Stimulated activated CD4-positive, alpha-beta T cell treated with anti-CD3 and anti-CD28 coated beads, Interleukin-4, amount 100 ng/mL, for 1 hour (primary cell): ENCODE data around the gene HEPHL1.
"Not testable (repeated sequence)": the region's sequence is repeated elsewhere in the genome, so short reads cannot be mapped to it uniquely, and the experiment has no call there.

Experiments
- DNase-seq: peaks from one replicate; pipeline ENCODE4 v3.0.0-alpha.2; 2020

The HEPHL1 gene

GRCh38 chr11:94091091-94091490, 69.9 kb downstream of the HEPHL1 start:
- no peak for DNase-seq

- DNase-seq = no peak
Observed at GRCh38 chr11:94100253-94100652, 79.1 kb downstream of the HEPHL1 start.

DNA sequence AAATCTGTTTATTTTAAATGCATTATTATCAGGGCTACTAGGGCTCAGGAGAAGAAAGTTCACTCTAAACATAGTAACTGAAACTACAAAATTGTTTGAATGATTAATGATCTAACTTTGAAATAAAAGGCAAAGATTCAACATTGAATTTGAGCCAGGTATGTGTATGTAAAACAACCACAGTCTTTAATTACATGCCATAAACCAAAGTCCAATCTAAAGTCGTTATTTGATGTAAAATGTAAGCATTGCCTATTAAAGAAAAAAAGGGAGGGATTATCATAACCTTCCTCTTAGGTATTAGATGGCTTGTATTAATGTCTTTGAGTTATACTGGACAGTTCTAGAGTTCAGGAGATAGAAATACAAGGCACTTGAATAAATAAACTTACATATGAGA, 82.3 kb downstream of the HEPHL1 start:
- no peak for DNase-seq

- no peak for DNase-seq
Observed at GRCh38 chr11:94104734-94105133, 83.6 kb downstream of the HEPHL1 start.

- no peak for DNase-seq
Observed at GRCh38 chr11:94106716-94107115, 85.6 kb downstream of the HEPHL1 start.

GRCh38 chr11:94107363-94107762, 86.2 kb downstream of the HEPHL1 start:
- no peak for DNase-seq

GRCh38 chr11:94111241-94111640, 90.1 kb downstream of the HEPHL1 start:
- DNase-seq = no peak

- DNase-seq = no peak
Observed at GRCh38 chr11:94111660-94112059, 90.5 kb downstream of the HEPHL1 start.

- no peak for DNase-seq
Observed at GRCh38 chr11:94112206-94112953, 91.2 kb downstream of the HEPHL1 start.

DNA sequence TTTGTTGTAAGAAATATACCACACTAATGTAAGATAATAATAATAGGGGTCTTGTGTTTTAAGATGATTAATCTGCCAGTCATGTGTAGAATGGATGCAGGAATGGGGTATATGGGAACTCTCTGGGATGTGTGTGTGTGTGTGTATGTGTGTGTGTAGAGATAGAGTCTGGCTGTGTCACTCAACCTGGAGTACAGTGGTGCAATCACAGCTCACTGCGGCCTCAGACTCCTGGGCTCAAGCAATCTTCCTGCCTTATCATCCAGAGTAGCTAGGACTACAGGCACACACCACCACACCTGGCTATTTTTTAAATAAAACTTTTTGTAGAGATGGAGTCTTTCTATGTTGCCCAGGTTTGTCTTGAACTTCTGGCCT, 96.0 kb downstream of the HEPHL1 start:
- no peak for DNase-seq

- DNase-seq = no peak
Observed at GRCh38 chr11:94117871-94118270, 96.7 kb downstream of the HEPHL1 start.

GRCh38 chr11:94119676-94120075, 98.5 kb downstream of the HEPHL1 start:
- not testable (repeated sequence) for DNase-seq

- not testable (repeated sequence) for DNase-seq
Observed at GRCh38 chr11:94120516-94120915, 99.4 kb downstream of the HEPHL1 start.

DNA sequence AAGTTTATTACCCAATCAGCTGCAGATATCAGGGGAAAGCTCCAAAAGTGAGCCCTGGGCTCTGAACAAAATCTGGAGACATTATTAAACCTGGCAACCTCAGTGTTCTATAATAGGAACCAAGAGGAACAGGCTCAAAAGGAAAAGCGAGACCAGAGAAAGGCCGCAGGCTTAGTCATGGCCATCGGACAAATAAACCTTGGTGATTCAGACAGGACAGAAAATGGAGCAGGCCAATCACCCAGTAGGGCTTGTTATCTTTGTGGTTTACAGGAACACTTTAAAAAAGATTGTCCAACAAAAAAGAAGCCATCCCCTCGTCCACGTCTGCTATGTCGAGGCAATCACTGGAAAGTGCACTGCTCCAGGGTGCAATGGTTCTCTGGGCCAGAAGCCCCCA, 99.8 kb downstream of the HEPHL1 start:
- no peak for DNase-seq

DNA sequence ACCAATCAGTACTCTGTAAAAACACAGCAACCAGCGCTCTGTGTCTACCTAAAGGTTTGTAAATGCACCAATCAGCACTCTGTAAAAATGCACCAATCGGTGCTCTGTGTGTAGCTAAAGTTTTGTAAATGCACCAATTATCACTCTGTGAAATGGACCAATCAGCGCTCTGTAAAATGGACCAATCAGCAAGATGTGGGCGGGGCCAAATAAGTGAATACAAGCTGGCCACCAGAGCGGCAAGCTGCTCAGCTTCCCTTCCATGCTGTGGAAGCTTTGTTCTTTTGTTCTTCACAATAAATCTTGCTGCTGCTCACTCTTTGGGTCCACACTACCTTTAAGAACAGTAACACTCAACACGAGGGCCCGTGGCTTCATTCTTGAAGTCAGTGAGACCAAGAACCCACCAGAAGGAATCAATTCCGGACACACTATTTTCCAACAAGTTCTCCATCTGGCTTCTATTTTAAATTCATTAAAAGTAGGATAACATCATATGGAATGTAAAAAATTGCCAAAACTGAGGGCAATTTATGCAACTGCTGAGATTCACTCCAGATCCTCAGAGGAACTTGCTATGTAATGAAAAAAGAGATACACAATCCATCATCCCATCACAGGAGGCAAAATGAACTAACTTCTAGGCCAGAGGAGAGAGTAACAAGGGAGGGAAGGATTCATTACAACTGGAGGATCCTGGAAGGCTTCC, 104.4 kb downstream of the HEPHL1 start:
- no peak for DNase-seq

DNA sequence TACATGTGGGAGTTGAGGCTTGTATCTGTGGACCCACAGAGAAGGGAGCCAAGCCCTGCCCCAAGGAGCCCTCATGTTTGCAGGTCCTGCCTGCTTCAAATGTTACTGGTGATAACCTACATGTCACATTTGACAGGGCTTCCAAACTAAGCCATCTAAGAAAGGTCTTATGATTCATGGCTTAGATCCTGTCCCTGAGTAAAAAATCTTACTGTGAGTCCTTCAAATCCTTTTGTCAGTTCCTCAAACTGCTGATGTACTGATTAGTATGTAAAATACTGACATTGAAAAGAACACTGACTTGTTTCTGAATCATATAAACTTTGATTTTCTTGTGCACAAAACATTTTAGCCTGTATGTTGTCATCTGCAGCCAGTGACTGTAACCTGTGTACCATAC, 106.5 kb downstream of the HEPHL1 start:
- DNase-seq = no peak

DNA sequence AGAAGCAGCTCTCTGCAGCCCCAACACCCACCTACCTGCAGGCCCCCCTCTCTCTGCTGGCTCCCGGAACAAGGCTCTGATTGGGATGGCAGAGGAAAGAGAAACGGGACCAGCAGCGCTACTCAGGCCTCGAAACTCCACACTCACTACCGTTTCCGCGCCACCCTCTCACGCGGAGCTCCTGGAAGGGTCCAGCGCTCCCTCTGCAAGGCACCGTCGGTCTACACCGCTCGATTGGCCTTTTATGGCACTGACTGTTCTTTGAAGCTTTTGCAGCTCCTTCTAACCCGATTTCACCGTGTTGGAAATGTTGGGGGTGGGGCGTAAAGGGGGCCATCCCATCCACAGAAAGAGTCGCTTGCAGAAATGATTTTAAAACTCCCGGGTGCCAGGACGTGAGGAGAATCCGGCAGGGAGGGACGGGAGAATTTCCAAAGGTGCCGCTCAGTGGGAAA, 107.2 kb downstream of the HEPHL1 start:
- no peak for DNase-seq

DNA sequence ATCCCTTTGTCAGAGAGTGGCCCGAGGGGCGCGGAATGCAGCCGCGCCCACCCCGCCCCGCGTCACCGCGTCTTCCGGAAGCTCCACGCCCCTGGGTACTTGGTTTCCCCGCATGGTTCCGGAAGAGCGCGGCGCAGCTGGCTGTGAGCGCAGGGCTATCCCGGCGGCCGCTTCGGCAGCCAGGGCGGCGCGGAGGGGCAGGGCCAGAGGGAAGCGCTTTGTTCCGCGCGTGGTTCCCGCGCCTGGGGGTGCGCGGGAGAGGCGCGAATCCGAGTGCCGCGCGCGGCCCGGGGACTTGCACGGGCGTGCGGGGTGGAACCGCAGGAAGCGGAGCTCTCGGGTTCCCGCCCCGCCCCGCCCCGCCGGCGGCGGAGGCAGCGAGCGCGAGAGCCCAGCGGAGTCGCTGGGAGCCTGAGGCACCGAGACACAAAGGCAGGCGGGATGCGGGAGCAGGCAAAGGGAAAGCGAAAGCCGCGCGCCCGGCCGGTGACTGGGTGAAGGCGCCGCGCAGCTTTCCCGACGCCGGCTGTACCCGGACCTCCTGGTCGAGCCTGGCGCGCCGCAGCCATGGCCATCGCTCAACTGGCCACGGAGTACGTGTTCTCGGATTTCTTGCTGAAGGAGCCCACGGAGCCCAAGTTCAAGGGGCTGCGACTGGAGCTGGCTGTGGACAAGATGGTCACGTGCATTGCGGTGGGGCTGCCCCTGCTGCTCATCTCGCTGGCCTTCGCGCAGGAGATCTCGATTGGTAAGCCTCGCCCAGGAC, 107.8 kb downstream of the HEPHL1 start, which contains the start of gene PANX1:
Gene PANX1, plus strand, starts transcription at position 96 of the 766 bp plus-strand sequence. Its CDS starts 472 bp downstream, at position 568.
- peak; percentile 72 for DNase-seq

- no peak for DNase-seq
Observed at GRCh38 chr11:94129512-94130297, 108.6 kb downstream of the HEPHL1 start.

GRCh38 chr11:94130298-94131046, 109.3 kb downstream of the HEPHL1 start:
- no peak for DNase-seq

- no peak for DNase-seq
Observed at GRCh38 chr11:94131047-94131717, 110.0 kb downstream of the HEPHL1 start.
